HG02938 (cell line): ENCODE data around the gene MAFB.

Experiments used
- ATAC-seq: cut with Tn5 transposase; IDR thresholded peaks from one replicate; pipeline ENCODE4 v1.9.1; 2021; ENCODE audit warnings: mild to moderate bottlenecking, moderate library complexity; ENCODE audit not compliant: unreplicated experiment

The MAFB gene

DNA sequence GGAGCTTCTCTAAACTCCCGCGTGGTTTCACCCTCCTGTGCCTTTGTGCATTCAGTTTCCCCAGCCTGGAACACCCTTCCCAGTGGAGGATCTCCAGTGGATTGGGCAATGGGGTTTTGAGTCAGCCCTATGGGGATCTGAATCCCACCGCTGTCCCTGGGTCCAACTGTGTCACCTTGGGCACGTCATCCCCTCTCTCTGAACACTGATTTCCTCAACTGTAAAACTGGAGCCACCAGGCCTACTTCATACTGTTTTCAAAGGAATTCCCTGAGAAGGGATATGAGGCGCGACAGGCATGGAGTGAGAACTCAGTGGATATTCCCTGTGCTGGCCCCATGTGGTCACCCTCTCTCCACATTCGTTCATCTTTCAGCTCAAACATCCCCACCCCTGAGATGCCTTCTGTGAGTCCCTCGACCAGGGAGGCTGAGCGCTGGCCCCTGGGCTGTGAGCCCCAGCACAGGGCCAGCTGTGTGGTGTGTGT lies 25.7 kb downstream of the MAFB start:
- ATAC-seq = no peak

DNA sequence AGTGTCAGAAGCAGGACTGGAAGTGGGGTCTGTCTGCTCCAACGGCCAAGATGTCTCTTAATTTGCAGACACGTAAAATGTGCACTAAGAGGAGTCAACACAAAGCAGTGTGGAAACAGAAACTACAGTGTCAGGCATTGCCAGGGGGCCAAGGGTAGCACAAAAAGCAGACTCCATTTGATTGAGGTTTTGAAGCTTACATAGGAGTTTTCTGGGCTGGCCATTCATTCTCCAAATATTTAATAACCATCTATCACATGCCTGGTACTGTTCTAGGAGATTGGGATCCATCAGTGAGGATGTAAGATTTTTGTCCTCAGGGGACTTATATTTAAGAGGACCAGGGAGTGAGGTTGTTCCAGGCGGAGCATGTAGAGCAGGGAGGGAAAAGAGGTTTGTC lies 29.5 kb downstream of the MAFB start:
- no peak for ATAC-seq

DNA sequence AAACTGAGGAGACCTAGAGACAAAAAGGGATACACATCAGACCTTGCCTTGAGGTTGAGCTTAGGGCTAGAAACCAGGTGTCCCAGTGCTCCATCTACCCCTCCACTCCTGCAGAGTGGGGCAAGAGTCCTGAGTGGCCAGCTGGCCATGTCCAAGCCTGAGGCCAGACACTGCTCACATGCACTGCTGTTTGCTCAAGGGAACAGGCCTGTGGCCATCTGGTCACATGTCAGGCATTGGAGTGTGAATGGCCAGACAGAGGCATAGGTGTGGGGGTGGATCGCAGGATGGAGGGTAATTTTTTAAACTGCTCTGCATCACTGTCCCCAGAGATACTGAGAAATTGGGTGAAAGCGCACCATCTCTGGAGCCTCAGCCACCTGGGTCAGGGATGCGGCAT lies 30.5 kb downstream of the MAFB start:
- ATAC-seq = no peak

DNA sequence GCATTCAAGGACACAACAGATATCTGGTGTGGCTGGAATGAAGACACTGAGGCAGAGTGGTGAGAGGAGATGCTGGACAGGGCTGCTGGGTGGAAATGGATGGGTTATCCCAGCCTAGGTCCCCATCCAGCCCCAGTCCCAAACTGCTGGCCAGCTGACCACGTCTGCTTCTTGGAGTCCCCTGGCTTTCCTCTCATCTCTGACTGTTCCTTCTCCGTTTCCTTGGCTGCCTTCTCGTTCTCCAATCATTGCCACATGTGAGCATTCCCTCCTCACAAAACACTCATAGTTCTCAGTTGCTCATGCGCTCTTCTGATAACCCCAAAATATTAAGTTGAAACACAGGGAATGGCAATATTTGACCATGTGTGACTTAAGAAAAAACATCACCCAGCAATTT lies 31.5 kb downstream of the MAFB start:
- ATAC-seq = no peak

DNA sequence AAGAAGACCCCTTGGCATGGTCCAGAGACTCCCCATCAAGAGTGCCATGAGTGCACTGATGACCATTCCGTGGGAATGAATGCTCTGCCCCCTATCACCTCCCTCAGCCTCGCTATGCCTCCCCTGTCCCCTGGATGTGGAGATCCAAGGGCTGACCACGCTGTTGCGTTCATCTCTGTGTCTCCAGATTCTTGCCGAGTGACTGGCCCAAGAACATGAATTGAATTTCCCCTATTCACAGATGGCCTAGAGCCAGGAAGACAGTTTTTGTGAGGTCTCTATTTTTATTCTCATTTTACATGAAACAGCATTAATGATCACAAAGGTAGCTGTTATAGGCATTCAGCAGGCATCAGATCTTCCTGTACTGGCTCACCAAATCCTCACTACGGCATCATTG lies 33.6 kb downstream of the MAFB start:
- ATAC-seq = no peak

DNA sequence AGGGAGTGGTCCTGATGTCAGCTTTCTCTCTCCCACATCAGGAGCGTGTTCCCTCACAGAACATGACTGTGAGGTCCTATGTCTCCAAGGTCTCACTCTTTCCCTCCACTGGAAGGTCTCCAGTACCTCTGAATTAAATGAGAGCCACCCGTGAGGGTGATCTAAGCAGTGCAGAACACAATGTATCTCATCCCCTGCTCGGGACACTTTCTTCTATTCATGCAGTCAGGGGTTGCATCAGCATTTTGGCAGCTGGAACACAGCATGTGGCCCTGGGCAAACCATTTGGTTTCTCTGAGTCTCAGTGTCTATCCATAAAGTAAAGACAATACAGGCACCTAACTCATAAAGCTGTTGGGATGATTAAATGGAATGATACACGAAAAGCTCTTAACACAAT lies 34.2 kb downstream of the MAFB start:
- no peak for ATAC-seq

DNA sequence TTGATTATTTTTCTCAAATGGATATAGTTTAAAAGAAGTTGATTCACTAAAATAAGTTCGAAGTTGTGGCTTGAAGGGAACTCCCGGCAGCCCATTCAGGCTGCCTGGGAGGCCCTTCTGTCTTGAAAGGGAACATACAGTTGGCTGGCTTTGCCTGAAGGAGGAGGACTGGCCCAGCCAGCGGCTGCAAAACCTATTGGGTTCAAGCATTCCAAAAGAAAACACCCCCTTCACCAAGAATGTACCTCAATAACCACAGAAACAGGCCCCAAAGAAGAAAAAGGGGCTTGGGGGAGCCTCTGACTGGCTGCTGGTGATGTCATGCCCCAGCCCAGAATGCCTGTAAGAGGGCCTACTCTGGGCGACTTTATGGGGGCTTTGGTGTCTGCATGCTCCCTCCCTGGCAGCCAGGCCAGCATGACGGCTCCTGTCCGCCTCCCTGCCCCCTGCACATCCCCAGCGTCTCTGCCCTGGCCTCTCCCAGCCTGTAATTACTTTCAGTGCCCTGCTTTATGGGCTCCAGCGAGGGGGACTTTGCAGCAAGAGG lies 36.5 kb downstream of the MAFB start:
- no peak for ATAC-seq

DNA sequence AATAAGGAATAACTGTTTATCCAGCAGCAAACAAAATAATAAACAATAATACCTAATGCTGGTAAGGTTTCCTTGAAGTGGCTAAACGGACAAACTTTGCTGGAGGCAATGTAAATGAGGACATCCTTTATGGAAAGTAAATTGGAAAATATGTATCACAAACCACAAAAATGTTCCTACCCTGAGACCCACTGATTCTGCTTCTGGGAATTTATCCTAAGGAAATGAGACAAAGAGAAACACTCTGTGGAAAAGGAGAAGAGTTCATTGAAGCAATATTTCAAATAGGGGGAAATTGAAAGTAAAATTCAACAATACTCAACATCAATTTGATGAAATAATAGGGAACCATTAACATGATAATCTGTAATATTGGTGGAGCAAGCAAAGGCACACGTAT lies 37.9 kb downstream of the MAFB start:
- ATAC-seq = no peak

DNA sequence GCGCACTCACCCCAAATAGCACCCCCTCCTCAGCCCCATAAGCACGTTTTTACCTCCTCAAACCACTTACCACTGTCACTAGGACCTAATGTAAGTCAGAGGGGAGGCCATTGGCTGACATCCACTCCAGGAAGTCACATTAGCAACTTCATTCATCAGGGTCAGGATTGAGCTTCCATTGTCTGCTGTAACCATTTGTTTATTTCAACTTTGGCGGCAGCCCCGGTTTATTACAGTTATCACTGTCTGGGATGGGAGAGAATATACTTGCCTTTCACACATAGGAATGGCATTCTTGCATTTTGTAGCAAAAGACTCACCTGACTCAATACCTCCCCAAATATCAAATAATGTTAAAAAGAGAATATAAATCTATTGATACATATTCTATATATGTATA lies 38.3 kb downstream of the MAFB start:
- no peak for ATAC-seq

DNA sequence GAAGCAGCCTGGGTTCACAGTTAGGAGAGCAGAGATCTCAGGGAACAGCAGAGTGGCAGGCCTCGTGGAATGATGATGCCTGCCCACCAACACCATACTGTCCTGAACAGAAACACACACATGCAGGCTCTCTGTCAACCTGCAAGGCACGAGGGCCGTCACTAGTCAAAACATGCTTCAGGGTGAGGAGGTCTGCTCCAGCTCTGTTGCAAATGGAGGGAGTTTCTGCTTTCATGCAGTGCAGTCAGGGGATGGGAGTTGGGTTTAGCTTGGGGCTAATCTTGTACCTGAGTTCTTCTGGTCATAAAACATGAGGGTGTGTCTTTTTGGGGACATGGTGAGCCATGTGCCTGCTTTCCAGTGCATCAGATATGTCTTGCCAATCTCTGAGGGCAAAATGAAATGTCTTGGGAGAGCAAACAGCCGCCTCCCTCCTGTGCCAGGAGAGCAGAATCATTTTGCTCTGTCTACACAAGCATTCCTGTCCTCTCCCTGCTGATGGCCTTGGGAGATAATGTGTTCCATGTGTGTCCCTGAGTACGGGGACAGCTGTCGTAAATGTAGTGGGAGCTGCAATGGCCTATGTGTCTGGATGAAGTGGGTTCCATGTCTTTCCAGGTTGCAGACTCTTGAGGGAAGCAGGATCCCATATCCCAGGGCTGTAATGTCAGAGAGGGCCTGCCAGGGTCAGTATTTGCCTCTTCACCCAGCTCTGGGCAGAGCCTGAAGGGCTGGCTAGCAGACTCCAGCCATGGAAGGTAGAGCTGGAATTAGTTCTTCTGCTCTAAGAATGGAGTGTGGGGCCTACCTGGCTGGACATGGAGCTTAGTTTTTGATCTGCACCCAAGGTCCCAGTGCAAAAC lies 40.6 kb downstream of the MAFB start:
- no peak for ATAC-seq

DNA sequence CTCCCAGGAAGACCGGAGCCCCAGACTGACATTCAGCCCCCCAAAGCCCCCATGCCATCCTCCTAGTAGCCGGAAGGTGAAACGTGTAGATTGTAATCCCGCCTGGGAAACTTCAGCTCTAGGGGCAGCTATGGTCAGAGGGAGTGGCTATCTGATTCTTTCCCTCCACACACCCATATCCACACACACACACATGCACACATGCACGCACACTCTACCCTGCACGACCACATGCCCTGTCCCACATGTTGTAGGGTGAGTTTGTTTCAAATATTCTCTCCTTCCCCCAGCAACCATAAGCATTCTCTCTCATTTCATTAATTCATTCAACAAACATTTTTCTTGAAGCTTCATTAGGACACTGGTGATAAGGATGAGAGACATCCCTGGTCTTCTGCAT lies 42.2 kb downstream of the MAFB start:
- no peak for ATAC-seq

DNA sequence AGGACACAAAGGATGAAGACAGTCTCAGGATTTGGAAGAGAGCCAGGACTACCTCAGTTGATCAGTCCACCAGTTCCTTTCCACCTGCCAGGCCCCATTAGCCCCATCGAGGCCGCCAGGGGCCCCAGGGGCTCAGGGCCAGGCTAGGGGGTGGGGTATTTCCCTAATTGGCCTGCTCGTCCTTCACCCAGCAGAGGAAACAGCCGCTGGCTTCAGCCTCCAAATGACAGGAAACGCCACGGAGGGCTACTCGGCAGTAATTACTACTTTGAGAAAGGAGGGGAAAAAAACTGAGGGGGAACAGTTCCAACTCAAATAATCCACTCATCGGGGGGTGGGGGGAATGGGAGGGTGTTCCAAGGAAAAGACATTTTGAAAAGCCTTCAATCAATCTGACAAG lies 42.7 kb downstream of the MAFB start:
- no peak for ATAC-seq

DNA sequence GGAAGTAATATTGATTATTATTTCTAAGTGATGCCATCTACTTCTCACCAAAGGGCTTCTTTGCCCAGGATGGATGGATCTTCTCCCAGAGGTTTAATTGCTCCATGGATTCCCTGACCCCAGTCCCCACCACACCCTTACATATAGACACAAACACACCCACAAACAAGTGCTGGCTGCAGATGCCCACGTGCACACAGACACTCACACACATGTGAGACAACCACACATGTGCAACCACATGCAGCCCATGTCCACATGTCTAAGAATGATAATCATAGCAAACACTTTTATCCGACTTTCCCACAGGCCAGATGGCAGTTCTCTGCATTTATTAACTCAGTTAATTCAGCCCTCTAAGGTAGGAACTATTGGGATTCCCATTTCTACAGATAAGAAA lies 44.2 kb downstream of the MAFB start:
- no peak for ATAC-seq

DNA sequence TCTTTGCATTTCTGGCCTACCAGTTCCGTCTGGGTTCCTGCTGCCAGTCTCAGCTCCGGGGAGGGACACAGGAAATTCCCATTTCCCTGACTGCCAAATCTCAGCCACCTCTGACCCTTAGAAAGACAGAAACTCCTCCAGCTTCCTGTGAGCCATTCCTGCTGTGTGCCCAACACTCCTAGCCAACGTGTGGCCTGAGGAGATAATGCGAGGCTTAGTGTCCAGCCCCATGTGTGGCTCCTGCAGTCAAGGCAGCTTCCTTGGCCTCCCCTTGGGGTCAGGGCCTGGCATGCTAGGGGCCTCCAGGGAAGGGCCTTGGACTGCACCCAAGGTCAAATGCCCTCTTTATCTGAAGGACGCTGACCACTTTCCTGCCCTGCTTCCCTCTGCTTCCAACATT lies 45.1 kb downstream of the MAFB start:
- ATAC-seq = no peak

DNA sequence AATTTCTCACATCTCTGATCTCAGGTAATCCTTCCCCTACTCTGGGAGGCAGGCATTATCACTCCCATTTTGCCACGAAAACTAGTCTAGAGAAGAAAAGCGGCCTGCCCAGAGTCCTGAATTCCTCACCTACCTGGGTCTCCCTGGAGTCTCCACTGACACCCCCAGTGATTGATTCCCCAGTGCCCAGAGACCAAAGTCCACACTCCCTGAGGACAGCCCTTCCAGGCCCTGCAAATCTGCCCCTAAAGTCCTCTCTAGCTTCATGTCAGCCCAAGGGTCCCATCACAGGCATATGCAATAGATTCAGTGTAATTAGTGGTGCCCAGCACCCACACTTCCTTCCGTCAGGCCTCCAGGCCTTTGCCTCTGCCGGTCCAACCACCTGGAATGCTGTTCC lies 47.2 kb downstream of the MAFB start:
- ATAC-seq = no peak

DNA sequence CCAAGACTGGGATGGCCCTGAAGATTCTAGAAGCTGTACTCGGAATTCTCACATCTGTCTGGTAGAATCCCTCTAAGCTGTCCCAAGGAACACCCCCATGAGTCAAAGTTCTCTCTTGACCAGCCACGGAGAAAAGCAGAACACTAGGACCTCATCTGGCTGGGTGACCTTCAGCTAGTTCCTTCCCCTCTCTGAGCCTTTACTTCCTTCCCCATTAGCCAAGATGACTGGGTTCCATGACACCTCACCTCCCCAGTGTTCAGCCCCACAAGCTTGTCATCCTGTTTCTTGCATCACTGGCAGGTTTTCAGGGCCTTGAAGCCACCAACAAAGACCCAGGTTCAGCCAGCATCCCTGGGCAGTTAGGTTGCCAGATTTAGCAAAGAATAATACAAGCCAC lies 47.8 kb downstream of the MAFB start:
- ATAC-seq = no peak

DNA sequence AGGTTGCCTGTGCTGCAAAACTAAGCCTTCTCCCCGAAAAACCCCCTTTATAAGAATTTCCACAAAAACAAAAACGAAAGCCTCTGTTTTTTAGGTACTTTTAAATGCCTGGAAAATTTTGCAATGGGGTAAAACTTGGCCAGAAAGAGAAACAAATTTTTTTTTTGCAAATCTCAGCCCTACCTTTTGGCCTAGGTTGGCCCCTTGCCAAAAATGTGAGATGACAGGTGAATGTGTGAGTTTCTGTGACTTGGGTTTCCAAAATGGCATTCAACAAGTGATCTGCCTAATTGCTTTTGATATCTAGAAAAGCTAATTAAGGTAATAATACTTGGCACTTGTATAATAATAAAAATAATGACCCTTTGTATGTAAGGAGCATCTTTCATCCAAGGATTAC lies 48.4 kb downstream of the MAFB start:
- no peak for ATAC-seq

DNA sequence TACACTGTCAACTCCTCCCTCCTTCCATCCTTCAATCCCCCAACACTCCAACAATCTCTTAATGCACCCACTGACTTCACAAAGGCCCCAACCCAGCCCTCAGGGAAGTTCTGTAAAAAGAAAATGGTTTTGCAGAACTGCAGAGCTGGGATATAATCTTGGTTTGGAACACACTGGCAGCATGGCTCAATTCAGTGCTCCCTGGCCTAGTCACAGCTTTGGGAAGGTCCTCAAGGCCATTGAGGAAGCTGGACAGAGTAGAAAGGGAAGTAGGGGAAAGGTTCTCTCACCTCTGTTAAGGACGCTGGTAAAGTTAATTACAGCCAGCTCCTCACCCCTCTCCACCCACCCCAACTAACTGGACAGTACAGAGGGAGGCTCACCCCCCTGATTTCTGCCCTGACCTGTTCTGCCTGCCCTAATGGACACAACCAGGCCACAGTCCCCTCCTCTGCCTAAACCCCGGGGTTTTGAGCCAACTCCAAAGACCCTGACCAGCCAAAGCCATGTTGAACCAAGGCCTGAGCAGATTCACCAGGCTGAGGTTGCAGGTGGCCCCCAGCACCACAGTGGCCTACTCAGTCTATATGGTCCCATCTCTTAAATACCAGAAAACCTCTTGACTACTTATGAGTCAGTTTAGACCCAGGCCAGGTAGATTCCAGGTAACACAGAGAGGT lies 49.2 kb downstream of the MAFB start:
- no peak for ATAC-seq

DNA sequence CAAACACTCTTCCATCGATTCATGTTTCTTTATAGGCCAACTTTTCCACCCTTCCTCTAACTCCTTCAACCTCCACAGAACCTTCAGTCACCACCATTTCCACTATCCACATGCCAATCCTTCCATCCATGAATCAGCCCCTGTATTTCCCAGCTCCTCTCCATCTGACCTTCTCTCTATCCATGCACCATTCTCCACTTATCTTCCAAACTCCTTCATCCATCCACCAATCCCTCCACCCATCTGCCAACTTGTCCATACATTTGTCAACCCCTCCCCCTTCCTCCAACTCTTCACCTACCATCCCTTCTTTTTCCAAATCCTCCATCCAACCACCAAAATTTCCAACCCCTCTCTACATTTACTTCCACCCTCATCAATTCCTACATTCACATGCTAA lies 49.9 kb downstream of the MAFB start:
- ATAC-seq = no peak

DNA sequence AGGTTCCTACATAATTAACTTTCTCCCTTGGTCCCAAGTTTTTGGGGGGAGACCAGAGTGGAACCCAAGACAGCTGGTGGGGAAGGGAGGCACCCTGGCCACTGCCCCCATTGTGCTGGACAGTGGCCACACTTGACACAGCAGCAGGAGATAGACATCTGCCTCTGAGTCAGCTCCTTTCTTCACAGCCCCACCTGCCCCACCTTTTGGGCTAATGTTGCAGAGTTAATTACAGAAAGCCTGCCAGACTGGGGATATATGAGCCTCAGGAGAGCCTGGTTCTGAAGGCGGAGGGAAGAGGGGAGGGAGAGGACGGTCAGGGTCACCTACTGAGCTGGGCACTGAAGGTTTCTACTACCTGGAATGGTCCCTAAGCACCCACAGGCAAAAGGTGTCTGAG lies 50.6 kb downstream of the MAFB start:
- no peak for ATAC-seq

DNA sequence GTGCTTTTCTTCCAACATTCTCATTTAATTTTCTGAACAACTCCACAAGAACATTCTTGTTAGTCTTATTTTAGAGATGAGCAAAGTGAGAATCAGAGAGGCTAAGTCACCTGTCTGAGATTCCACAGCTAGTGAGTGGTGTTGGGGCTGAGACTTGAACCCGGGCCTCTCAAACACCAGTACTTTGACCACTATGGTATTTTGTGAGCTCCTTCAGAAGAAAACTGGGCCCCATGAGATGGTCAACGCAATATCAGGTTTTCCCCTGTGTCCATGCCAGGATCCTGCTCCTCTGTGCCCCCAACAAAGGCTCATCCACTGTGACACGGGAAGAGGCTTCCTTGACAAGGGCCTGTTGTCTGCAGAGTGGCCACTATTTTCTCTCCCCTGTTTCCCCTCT lies 51.9 kb downstream of the MAFB start:
- ATAC-seq = no peak

DNA sequence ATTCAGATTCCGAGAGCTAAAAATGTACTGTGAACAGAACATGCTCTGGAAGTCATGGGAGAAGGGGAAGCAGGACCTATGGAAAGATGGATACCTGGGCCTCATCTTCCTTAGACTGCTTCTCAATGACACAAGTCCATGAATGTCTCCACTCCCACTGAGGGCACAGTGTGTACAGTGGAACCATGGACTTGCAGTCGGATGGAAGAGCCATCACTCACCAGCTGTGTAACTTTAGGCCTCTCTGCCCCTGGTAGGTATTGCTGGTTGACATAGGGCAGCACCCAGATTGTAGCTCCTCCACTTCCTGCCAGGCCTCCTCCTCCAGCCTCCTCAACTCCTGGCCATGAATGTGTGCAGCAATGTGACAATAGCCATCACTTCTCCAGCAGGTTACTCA lies 52.5 kb downstream of the MAFB start:
- ATAC-seq = no peak
